Activated T-cell treated with anti-CD3 and anti-CD28 coated beads, Interleukin-2, amount 50 U/mL, for 1 hour (primary cell): ENCODE data around the gene ZNF124.

ENCODE experiments used
- DNase-seq: peaks from one replicate; pipeline ENCODE4 v3.0.0-alpha.2; 2020

Gene ZNF124

GRCh38 chr1:247111700-247112478 lies 59.9 kb downstream of the ZNF124 start:
- DNase-seq = no peak

DNA sequence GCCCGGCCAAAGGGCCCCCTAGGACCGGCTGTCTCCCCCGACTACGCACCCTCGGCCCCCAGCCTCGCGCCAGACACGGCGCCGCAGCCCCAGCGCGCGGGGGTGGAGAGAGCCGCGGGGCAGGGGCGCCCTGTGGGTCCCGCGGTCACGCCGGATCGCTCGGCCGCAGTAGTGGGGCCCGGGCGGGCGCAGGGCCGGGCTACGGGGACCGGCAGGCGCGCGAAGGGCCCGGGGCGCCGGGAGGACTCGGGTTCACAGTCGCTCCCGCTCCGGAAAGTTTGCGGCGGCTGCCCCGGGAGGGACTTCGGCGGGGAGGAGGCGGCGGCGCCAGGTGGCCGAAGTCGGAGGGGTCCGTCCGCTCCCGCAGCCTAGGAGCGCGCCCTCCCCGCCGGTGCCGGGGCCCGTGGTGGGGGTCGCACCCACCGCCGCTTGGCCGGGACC lies 60.5 kb downstream of the ZNF124 start:
- no peak for DNase-seq

DNA sequence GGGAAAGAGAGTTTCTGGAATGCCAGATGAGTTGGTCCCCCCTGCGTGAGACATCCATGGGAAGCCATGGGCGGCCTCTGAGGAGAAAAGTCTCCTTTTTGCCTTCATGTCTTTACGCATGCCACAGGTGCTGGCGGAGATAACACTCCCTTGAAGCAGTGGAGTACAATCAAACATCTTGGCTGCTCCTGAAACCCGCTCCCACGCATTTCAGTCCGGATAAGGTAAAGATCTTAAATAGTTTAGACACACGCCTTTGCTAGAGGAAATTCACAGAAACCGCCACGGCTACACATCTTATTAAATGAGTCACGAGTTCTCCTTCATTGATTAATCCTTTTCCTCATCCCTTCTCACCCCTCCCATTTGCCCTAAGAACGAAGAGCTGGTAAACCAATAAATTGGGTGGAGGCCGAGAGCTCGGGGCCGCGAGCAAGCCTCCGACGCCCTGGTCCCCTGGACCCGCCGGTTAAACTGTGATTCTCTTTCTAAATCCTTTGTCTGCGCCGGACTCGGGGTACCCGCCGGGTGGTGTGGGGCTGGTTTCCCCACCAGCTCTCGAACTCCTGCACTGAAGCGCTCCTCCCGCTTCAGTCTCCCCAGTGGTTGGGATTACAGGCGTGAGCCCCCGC lies 61.1 kb downstream of the ZNF124 start:
- no peak for DNase-seq

GRCh38 chr1:247107694-247108093 lies 64.1 kb downstream of the ZNF124 start:
- DNase-seq = no peak

GRCh38 chr1:247105966-247106365 lies 65.9 kb downstream of the ZNF124 start:
- no peak for DNase-seq
